Measurements from ENCODE around the gene FGF9.

DNA sequence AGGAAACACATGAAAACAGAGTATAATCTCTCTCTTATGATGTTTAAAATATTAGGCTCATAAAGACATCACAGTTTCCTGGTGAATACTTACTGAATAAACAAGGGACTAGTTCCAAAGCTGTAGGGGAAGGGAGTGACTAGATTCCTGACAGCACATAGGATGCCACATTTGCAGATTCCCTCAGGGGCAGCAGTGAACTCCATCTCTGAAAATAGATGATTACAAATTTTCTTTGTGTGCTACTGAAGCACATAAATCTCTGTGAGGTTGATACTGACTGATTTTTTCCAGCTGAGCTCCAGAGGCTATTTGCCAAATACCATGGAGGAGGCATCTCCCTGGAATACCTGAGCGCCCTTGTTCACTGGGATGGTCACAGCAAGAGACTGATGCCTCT is 77.3 kb downstream of the FGF9 start:
- TF ChIP-seq, protein P1, sequence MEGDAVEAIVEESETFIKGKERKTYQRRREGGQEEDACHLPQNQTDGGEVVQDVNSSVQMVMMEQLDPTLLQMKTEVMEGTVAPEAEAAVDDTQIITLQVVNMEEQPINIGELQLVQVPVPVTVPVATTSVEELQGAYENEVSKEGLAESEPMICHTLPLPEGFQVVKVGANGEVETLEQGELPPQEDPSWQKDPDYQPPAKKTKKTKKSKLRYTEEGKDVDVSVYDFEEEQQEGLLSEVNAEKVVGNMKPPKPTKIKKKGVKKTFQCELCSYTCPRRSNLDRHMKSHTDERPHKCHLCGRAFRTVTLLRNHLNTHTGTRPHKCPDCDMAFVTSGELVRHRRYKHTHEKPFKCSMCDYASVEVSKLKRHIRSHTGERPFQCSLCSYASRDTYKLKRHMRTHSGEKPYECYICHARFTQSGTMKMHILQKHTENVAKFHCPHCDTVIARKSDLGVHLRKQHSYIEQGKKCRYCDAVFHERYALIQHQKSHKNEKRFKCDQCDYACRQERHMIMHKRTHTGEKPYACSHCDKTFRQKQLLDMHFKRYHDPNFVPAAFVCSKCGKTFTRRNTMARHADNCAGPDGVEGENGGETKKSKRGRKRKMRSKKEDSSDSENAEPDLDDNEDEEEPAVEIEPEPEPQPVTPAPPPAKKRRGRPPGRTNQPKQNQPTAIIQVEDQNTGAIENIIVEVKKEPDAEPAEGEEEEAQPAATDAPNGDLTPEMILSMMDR (conservative IDR thresholded peaks at IDR 0.05; ENCODE audit: low read length) = no peak
- TF ChIP-seq EZH2phosphoT487 (IDR thresholded peaks at IDR 0.05; ENCODE audit: borderline replicate concordance, low read depth, low read length) = no peak

Measured in OCI-LY7 (cell line).